Type B pancreatic cell (in vitro differentiated cells): ENCODE measurements around the gene LEF1. TPM values are rescaled to one million over a fixed set of nuclear protein-coding genes. Genes with fewer than 3 reads are reported as not detected.
"Not testable (repeated sequence)": the region's sequence is repeated elsewhere in the genome, so short reads cannot be mapped to it uniquely, and the experiment has no call there.

Experiments used
- DNase-seq: peaks from one replicate; pipeline ENCODE4 v3.0.0; 2021; ENCODE audit warnings: mixed read lengths; ENCODE audit not compliant: unreplicated experiment; ENCODE audit errors: extremely low spot score
- H3K27ac Mint-ChIP-seq: 2 replicates; pipeline ENCODE4 v1.8.0; 2021; ENCODE audit warnings: mild to moderate bottlenecking, mixed read lengths
- H3K27me3 Mint-ChIP-seq: 2 replicates; pipeline ENCODE4 v1.8.0; 2021; ENCODE audit warnings: mixed read lengths
- H3K36me3 Mint-ChIP-seq: 2 replicates; pipeline ENCODE4 v1.8.0; 2021; ENCODE audit warnings: mixed read lengths
- H3K4me1 Mint-ChIP-seq: one replicate; pipeline ENCODE4 v1.8.0; 2021; ENCODE audit warnings: mixed read lengths; ENCODE audit not compliant: unreplicated experiment
- H3K4me3 Mint-ChIP-seq: 2 replicates; pipeline ENCODE4 v1.8.0; 2021; ENCODE audit warnings: mild to moderate bottlenecking, mixed read lengths
- H3K9me3 Mint-ChIP-seq: 2 replicates; pipeline ENCODE4 v1.8.0; 2021; ENCODE audit warnings: mixed read lengths
- total RNA-seq: library from RNA; stranded (reverse); gene quantifications from 2 replicates; pipeline ENCODE4 v1.2.1, GENCODE V29; 2021; ENCODE audit warnings: low replicate concordance
- TF ChIP-seq, protein P1 (sequence below): fragments of 200-600 bp; sonication (generic); conservative IDR thresholded peaks from 2 replicates; pipeline ENCODE4 v1.5.0; 2021; ENCODE audit warnings: antibody characterized with exemption, mild to moderate bottlenecking

Gene LEF1
- total RNA-seq, 1 donor from 2014 or later: 66.1 TPM

DNA sequence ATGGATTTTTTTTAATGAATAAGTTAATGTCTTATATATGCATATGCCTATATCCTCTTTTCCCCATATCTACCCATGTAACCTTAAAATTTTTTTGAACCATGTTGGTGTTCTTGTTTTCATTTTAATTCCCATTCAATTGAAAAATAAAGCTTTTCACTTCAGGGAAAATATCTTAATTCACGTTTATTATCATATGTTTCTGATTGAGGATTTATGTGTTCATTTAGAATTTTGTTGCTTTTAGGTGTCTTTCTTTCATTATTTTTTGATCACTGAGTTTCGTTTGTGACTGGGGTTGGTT, 149.9 kb downstream of the LEF1 start:
- TF ChIP-seq, protein P1, sequence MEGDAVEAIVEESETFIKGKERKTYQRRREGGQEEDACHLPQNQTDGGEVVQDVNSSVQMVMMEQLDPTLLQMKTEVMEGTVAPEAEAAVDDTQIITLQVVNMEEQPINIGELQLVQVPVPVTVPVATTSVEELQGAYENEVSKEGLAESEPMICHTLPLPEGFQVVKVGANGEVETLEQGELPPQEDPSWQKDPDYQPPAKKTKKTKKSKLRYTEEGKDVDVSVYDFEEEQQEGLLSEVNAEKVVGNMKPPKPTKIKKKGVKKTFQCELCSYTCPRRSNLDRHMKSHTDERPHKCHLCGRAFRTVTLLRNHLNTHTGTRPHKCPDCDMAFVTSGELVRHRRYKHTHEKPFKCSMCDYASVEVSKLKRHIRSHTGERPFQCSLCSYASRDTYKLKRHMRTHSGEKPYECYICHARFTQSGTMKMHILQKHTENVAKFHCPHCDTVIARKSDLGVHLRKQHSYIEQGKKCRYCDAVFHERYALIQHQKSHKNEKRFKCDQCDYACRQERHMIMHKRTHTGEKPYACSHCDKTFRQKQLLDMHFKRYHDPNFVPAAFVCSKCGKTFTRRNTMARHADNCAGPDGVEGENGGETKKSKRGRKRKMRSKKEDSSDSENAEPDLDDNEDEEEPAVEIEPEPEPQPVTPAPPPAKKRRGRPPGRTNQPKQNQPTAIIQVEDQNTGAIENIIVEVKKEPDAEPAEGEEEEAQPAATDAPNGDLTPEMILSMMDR: peak; percentile 26
- Mint-ChIP-seq H3K9me3 (no peaks in the 10 kb centered on the region), H3K4me1 (no peaks in the 10 kb centered on the region), H3K36me3 (peaks cover 11% of the 10 kb centered on the region), H3K27me3 (no peaks in the 10 kb centered on the region), H3K27ac (no peak overlapping the region), H3K4me3 (no peak overlapping the region)
- DNase-seq: no peak

DNA sequence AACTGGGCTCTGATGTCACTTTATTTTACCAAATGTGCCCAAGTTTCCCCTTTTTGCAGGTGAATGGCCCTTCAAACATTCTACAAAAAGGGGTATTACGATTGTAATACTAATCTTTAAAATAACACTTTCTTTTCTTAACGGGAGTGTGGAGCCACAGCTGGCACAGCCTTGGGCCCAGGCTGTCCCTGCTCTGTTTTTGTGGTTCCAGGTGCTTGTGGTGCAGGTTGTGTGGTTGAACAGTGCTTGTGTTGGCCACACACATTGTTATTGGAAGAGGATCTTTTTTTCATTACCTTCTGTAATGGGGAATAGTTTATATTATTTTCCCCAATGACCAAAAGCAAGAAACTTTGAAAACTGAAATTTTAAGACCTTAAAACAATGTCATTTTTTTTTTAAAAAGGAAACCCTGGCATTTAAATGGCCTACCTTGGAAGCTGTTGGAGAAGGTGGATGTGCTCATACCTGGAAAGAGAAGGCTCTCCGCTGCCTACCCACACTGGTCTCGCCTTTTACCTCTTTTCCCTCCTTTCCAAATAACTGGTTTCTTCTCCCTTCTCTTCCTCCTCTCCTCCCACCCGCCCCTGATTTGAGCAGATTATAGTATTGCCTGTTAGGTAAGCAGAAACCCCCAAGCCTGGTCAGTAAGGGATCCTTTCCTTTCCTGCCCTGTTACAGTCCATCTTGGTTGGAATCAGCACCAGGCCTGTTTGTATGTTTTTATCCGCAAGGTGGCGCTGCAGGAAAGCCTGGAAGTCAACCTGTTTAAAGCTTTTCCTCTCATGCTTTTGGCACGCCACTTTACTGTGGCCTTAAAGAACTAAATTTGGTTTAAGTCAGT, 150.5 kb downstream of the LEF1 start:
- DNase-seq: peak; percentile 79
- no peaks in the 10 kb centered on the region for H3K27me3 Mint-ChIP-seq
- TF ChIP-seq, protein P1: peak; percentile 94
- no peaks in the 10 kb centered on the region for H3K4me1 Mint-ChIP-seq
- peaks cover 11% of the 10 kb centered on the region for H3K36me3 Mint-ChIP-seq
- H3K4me3 Mint-ChIP-seq: no peak overlapping the region
- no peak overlapping the region for H3K27ac Mint-ChIP-seq
- H3K9me3 Mint-ChIP-seq: no peaks in the 10 kb centered on the region

DNA sequence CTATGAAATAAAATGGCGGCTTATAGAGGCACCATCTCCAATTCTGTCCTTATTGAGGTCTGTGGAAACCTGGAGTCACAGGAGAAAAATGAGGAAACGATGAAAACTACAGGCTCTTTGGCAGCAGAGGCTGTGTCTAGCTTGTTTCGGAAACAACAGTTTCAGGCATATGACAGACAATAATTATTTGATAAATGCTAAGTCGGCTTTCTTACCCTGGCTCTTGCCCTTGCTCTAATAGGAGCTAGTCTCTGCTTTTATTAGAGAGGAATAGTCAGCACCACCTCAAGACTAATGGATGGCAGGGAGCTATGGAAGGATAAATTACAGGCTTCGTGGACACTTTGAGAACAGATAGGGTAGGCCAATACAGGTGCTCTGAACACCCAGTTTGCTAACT, 154.8 kb downstream of the LEF1 start:
- DNase-seq: no peak
- H3K9me3 Mint-ChIP-seq: peaks cover 4% of the 10 kb centered on the region
- peaks cover 34% of the 10 kb centered on the region for H3K36me3 Mint-ChIP-seq
- H3K27me3 Mint-ChIP-seq: no peaks in the 10 kb centered on the region
- TF ChIP-seq, protein P1: no peak
- H3K4me3 Mint-ChIP-seq: no peak overlapping the region
- no peaks in the 10 kb centered on the region for H3K4me1 Mint-ChIP-seq
- no peak overlapping the region for H3K27ac Mint-ChIP-seq

DNA sequence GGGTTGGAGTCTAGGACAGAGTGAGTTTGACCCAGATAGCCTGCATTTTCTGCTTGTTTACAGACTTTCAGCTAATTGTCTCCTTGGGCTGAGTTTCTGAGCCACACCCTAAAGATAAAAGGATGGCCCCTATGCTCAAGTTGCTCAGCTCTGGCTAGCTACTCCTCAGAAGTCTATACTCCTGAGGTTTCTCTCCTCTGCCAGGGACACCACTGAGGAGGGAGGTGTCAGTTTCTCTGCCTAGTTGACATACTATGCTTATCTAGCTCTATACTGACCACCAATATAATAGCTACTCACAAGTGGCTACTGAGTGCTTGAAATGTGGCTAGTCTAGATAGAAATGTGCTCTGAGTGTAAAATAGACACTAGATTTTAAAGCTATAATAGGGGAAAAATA, 155.4 kb downstream of the LEF1 start:
- Mint-ChIP-seq H3K9me3 (peaks cover 4% of the 10 kb centered on the region), H3K27me3 (no peaks in the 10 kb centered on the region), H3K36me3 (peaks cover 34% of the 10 kb centered on the region)

DNA sequence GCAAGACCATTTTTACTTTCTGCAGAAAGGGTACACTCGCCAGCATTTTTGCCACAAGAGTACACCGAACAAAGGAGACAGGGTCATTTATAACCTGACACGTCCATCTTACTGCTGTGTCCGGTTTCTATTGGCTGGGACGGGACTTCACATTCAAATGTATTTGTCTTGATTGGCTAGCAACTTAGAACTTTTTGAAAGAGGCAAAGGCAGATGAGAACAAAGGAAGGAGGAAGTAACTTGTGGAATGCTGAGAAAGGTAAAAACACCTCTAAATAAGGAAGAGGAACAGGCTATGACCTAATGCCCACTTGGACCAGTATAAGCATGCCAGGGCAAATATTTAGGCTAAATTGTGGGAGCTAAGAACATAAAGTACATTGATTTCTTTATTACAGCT, 156.3 kb downstream of the LEF1 start:
- not testable (repeated sequence) for H3K9me3 Mint-ChIP-seq, H3K27me3 Mint-ChIP-seq

More for the DNA sequence above, 155.4 kb downstream of the LEF1 start:
- no peak overlapping the region for H3K4me3 Mint-ChIP-seq
- no peaks in the 10 kb centered on the region for H3K4me1 Mint-ChIP-seq
- TF ChIP-seq, protein P1: no peak
- no peak overlapping the region for H3K27ac Mint-ChIP-seq
- DNase-seq: no peak

DNA sequence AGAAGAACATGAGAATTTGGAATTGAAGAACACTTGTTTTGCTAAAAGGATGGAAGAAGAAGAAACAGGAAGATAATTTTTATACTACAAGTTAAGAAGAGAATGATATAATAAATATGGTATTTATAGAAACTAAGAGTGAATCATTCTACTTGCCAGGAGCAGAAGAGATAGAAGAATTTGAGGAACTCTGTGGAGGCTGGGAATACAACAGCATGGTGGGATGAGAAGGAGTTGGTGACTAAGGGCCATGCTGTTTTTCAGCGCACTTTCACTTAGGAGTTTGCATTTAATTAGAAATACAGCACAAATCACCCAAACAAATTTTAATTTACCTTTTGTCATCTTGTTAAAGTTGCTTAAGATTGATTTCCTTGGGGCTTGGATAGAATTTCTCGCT, 158.6 kb downstream of the LEF1 start:
- Mint-ChIP-seq H3K9me3 (peaks cover 4% of the 10 kb centered on the region), H3K27ac (no peak overlapping the region), H3K36me3 (peaks cover 35% of the 10 kb centered on the region), H3K4me1 (no peaks in the 10 kb centered on the region), H3K27me3 (no peaks in the 10 kb centered on the region), H3K4me3 (no peak overlapping the region)
- DNase-seq: no peak
- TF ChIP-seq, protein P1: no peak

More for the DNA sequence above, 156.3 kb downstream of the LEF1 start:
- H3K4me1 Mint-ChIP-seq, DNase-seq, H3K4me3 Mint-ChIP-seq, H3K27ac Mint-ChIP-seq: not testable (repeated sequence)
- H3K36me3 Mint-ChIP-seq: peaks cover 34% of the 10 kb centered on the region
